T47D (cell line): ENCODE results near the gene RARB.

Source experiments
- DNase-seq, 2 experiments: peaks; one replicate each; pipeline versions ENCODE4 v3.0.0 to v3.0.0-alpha.2; 2011 to 2012; ENCODE audit warnings: low read depth in 1 of 2, low spot score in 1 of 2
- JUND ChIP-seq: IDR thresholded peaks from 2 replicates; pipeline ENCODE4 v1.6.1; 2012; ENCODE audit warnings: low read depth
- in situ Hi-C: cut with HindIII; loops from 2 replicates; pipeline ENCODE4 v1.10.0; 2016; ENCODE audit warnings: low sequenced_read_pairs, low pct_unique_long_range_greater_than_20kb

Gene RARB

GRCh38 chr3:25427563-25427941, 511 bp upstream of the RARB start:
- no peak for TF ChIP-seq JUND
- DNase-seq: no peak
- in situ Hi-C loops: no loop called here

- TF ChIP-seq JUND: no peak
- no peak for DNase-seq
- in situ Hi-C loops: no loop called here
Observed at GRCh38 chr3:25428789-25429335, 799 bp downstream of the RARB start.

GRCh38 chr3:25429361-25430286, 1.6 kb downstream of the RARB start:
- in situ Hi-C loops: no loop called here
- no peak for TF ChIP-seq JUND
- DNase-seq: peak in 1 of 2 experiments; percentile 52

GRCh38 chr3:25430287-25430934, 2.3 kb downstream of the RARB start:
- no peak for TF ChIP-seq JUND
- DNase-seq: no peak
- in situ Hi-C loops: no loop called here

GRCh38 chr3:25430935-25431770, 3.1 kb downstream of the RARB start:
- DNase-seq: no peak
- in situ Hi-C loops: no loop called here
- no peak for TF ChIP-seq JUND

- TF ChIP-seq JUND: no peak
- no peak for DNase-seq
- in situ Hi-C loops: no loop called here
Observed at GRCh38 chr3:25432176-25432720, 4.2 kb downstream of the RARB start.

- TF ChIP-seq JUND: no peak
- DNase-seq: no peak
- in situ Hi-C loops: no loop called here
Observed at GRCh38 chr3:25433106-25433505, 5.0 kb downstream of the RARB start.

- in situ Hi-C loops: no loop called here
- TF ChIP-seq JUND: no peak
- DNase-seq: no peak
Observed at GRCh38 chr3:25433868-25434267, 5.8 kb downstream of the RARB start.

- no peak for DNase-seq
- in situ Hi-C loops: no loop called here
- no peak for TF ChIP-seq JUND
Observed at GRCh38 chr3:25437953-25438352, 9.9 kb downstream of the RARB start.

- in situ Hi-C loops: no loop called here
- DNase-seq: no peak
- no peak for TF ChIP-seq JUND
Observed at GRCh38 chr3:25438791-25439555, 10.9 kb downstream of the RARB start.

GRCh38 chr3:25441234-25441856, 13.3 kb downstream of the RARB start:
- DNase-seq: peak in 1 of 2 experiments; percentile 59
- TF ChIP-seq JUND: no peak
- in situ Hi-C loops: no loop called here
